ENCODE measurements around the gene DLGAP4.

DLGAP4 gene

DNA sequence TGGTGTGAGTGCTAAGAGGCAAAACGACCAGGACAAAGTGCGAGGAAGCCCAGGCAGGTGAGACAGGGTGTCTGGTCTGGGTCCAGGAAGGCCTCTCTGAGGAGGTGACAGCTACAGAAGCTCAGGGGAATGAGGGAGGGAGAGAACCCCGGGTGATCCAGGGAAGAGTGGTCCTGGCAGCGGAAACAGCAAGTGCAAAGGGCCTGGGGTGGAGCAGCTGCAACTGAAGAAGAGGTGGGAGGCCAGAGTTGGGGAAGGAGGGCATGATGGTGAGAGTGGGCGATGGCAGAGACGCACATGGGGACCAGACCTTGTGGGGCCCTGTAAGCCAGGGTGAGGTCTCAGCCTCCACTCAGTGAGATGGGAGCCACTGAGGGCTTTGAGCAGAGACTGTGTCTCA, 45.8 kb downstream of the DLGAP4 start:
- Histone ChIP-seq H4K20me1 (ENCODE audit: low read depth, low read length) (no peaks in the 10 kb centered on the region), H3K27ac (ENCODE audit: low read depth, low read length) (no peak overlapping the region), H3K9me3 (ENCODE audit: insufficient read depth, low read length) (no peaks in the 10 kb centered on the region), H2AFZ (ENCODE audit: low read depth, low read length, severe bottlenecking) (no peak overlapping the region), H3K27me3 (ENCODE audit: low read length) (no peaks in the 10 kb centered on the region), H3K9ac (ENCODE audit: low read length) (no peak overlapping the region), H3K9me2 (replicated peaks; ENCODE audit: insufficient read depth, low read length) (no peaks in the 10 kb centered on the region), H3K4me2 (ENCODE audit: low read depth, low read length, poor library complexity, severe bottlenecking) (no peak overlapping the region), H3K79me2 (ENCODE audit: insufficient read depth, low read length) (no peaks in the 10 kb centered on the region), H3F3A (ENCODE audit: insufficient read depth) (no peaks in the 10 kb centered on the region), H3K36me3 (ENCODE audit: low read length) (no peaks in the 10 kb centered on the region), H3K4me3 (ENCODE audit: insufficient read depth, low read length, poor library complexity, severe bottlenecking) (no peak overlapping the region)
- TF ChIP-seq, protein P1, sequence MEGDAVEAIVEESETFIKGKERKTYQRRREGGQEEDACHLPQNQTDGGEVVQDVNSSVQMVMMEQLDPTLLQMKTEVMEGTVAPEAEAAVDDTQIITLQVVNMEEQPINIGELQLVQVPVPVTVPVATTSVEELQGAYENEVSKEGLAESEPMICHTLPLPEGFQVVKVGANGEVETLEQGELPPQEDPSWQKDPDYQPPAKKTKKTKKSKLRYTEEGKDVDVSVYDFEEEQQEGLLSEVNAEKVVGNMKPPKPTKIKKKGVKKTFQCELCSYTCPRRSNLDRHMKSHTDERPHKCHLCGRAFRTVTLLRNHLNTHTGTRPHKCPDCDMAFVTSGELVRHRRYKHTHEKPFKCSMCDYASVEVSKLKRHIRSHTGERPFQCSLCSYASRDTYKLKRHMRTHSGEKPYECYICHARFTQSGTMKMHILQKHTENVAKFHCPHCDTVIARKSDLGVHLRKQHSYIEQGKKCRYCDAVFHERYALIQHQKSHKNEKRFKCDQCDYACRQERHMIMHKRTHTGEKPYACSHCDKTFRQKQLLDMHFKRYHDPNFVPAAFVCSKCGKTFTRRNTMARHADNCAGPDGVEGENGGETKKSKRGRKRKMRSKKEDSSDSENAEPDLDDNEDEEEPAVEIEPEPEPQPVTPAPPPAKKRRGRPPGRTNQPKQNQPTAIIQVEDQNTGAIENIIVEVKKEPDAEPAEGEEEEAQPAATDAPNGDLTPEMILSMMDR (IDR thresholded peaks at IDR 0.05; ENCODE audit: insufficient read depth, low read length, poor library complexity, severe bottlenecking) = no peak
- TF ChIP-seq EZH2phosphoT487 (conservative IDR thresholded peaks at IDR 0.05; ENCODE audit: low read length) = no peak

DNA sequence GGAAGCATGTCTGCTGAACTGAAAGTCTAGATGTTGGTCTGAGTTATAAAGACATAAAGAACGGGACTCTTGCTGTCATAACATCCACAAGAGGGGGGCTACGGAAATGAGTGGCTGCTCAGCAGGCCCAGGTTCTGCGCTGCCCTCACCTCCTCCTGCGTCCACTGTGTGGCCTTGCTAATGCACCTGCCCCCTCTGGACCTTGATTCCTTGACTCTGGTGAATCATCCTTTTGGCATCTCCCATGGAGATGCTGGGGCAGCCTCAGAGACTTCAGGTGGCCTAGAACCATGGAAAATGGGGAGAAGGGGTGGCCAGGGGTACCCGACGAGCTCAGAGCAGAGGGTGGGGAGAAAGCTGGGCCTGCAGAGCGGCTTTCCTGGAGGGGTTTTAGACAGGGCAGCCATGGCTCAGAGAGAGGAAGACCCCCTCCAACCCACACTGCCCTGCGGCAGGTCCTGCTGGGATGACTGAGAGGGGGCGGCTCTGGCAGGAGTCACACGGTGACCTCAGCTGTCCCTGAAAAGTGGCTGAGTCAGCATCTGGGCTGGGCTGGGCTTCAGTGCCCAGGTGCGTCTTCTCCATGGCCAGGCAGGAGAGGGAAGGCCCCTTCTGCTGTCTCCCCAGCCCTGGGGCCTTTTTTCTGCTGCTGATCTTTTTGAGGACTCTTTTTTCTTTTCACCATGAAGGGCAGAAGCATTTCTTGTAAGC, 46.9 kb downstream of the DLGAP4 start:
- Histone ChIP-seq H3F3A (ENCODE audit: insufficient read depth) (no peaks in the 10 kb centered on the region), H2AFZ (ENCODE audit: low read depth, low read length, severe bottlenecking) (no peak overlapping the region), H3K27me3 (ENCODE audit: low read length) (no peaks in the 10 kb centered on the region), H3K9me3 (ENCODE audit: insufficient read depth, low read length) (no peaks in the 10 kb centered on the region), H3K79me2 (ENCODE audit: insufficient read depth, low read length) (no peaks in the 10 kb centered on the region), H3K36me3 (ENCODE audit: low read length) (no peaks in the 10 kb centered on the region), H3K9ac (ENCODE audit: low read length) (no peak overlapping the region), H3K4me3 (ENCODE audit: insufficient read depth, low read length, poor library complexity, severe bottlenecking) (no peak overlapping the region), H3K4me2 (ENCODE audit: low read depth, low read length, poor library complexity, severe bottlenecking) (no peak overlapping the region), H3K9me2 (replicated peaks; ENCODE audit: insufficient read depth, low read length) (no peaks in the 10 kb centered on the region), H4K20me1 (ENCODE audit: low read depth, low read length) (no peaks in the 10 kb centered on the region), H3K27ac (ENCODE audit: low read depth, low read length) (no peak overlapping the region)
- TF ChIP-seq, protein P1 (IDR thresholded peaks at IDR 0.05; ENCODE audit: insufficient read depth, low read length, poor library complexity, severe bottlenecking) = no peak
- TF ChIP-seq EZH2phosphoT487 (conservative IDR thresholded peaks at IDR 0.05; ENCODE audit: low read length) = no peak

DNA sequence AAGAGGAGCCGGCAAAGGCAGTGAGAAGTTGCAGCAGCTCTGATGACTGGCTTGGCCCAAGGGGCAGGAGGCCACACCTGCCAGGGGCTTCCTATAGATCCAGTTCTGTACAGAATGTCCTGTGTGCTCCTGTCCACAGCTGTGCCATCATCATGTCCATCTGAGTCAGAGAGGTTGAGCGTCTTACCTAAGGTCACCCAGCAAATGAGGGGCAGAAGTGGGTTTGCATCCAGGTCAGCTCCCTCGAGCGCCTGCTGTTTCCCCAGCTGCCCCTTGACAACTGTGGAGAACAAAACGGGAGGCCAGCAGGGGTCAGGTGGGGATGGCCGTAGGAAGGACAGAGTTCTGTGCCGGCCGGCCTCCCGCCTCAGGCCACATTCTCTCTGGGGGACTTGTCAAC, 47.6 kb downstream of the DLGAP4 start:
- H3K27ac ChIP-seq (ENCODE audit: low read depth, low read length) = no peak overlapping the region
- no peak overlapping the region for H3K4me3 ChIP-seq (ENCODE audit: insufficient read depth, low read length, poor library complexity, severe bottlenecking)
- H3F3A ChIP-seq (ENCODE audit: insufficient read depth) = no peaks in the 10 kb centered on the region
- H3K9me3 ChIP-seq (ENCODE audit: insufficient read depth, low read length) = no peaks in the 10 kb centered on the region
- H3K36me3 ChIP-seq (ENCODE audit: low read length) = no peaks in the 10 kb centered on the region
- H3K9ac ChIP-seq (ENCODE audit: low read length) = no peak overlapping the region
- no peak for TF ChIP-seq EZH2phosphoT487 (conservative IDR thresholded peaks at IDR 0.05; ENCODE audit: low read length)
- TF ChIP-seq, protein P1 (IDR thresholded peaks at IDR 0.05; ENCODE audit: insufficient read depth, low read length, poor library complexity, severe bottlenecking) = no peak
- H3K4me2 ChIP-seq (ENCODE audit: low read depth, low read length, poor library complexity, severe bottlenecking) = no peak overlapping the region
- H3K27me3 ChIP-seq (ENCODE audit: low read length) = no peaks in the 10 kb centered on the region
- no peaks in the 10 kb centered on the region for H4K20me1 ChIP-seq (ENCODE audit: low read depth, low read length)
- H3K9me2 ChIP-seq (replicated peaks; ENCODE audit: insufficient read depth, low read length) = no peaks in the 10 kb centered on the region
- no peak overlapping the region for H2AFZ ChIP-seq (ENCODE audit: low read depth, low read length, severe bottlenecking)
- no peaks in the 10 kb centered on the region for H3K79me2 ChIP-seq (ENCODE audit: insufficient read depth, low read length)
